ENCODE measurements around the gene KARS1.
A peak's percentile ranks its signal among the peaks of the same experiment; 100 is the strongest.

KARS1 gene

DNA sequence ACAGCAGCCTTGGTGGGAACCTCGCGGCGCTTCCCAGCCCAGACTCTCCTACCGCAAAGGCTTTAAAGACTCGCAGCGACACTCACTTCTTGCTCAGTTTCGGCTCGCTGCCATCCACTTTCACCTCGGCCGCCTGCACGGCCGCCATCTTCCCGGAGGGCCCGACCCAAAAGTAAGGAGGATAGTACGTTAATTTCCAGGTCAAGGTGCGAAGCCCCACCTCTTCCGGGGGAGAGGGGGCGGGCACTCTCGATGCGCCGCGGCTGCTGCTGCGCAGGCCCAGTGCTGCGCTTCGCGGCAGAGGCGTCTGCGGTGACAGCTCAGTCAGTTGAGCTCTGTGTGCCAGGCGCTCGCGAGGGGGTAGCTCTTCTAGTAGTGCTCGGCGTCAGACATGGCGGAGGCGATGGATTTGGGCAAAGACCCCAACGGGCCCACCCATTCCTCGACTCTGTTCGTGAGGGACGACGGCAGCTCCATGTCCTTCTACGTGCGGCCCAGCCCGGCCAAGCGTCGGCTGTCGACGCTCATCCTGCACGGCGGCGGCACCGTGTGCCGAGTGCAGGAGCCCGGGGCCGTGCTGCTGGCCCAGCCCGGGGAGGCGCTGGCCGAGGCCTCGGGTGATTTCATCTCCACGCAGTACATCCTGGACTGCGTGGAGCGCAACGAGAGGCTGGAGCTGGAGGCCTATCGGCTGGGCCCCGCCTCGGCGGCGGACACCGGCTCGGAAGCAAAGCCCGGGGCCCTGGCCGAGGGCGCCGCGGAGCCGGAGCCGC lies at the start of gene KARS1, which contains the start of gene TERF2IP:
Gene KARS1, minus strand, starts transcription at position 174 of the 773 bp plus-strand sequence. Its CDS starts 26 bp downstream, at position 148.
Gene TERF2IP, plus strand, starts transcription at position 282 of the 773 bp plus-strand sequence. Its CDS starts 110 bp downstream, at position 392.
- H3K36me3 ChIP-seq (ENCODE audit: control insufficient read depth in 5 of 5, insufficient read depth in 5 of 5, low read length in 5 of 5), result peaks cover 8 to 12% (median 9%) of the 10 kb centered on the region in 5 donors
- peak within 1 kb of the TSS; percentile 87 to 99 (median 96) for H3K9ac ChIP-seq (ENCODE audit: low read length in 5 of 5)
- H3K27me3 ChIP-seq (ENCODE audit: control insufficient read depth in 5 of 5, insufficient read depth in 4 of 5, low read length in 5 of 5), result no peaks in the 10 kb centered on the region
- peaks cover 9 to 66% (median 62%) of the 10 kb centered on the region in 5 donors for H3K4me1 ChIP-seq (ENCODE audit: control insufficient read depth in 5 of 5, insufficient read depth in 5 of 5, low read length in 5 of 5)
- H3K4me3 ChIP-seq (ENCODE audit: low read depth in 1 of 5, low read length in 5 of 5), result peak within 1 kb of the TSS; percentile 94 to 100 (median 96)
- peak within 1 kb of the TSS; percentile 88 for H3K27ac ChIP-seq (ENCODE audit: low read depth, low read length)
- H3K9me3 ChIP-seq (ENCODE audit: control insufficient read depth in 5 of 5, low read length in 5 of 5), result no peaks in the 10 kb centered on the region

DNA sequence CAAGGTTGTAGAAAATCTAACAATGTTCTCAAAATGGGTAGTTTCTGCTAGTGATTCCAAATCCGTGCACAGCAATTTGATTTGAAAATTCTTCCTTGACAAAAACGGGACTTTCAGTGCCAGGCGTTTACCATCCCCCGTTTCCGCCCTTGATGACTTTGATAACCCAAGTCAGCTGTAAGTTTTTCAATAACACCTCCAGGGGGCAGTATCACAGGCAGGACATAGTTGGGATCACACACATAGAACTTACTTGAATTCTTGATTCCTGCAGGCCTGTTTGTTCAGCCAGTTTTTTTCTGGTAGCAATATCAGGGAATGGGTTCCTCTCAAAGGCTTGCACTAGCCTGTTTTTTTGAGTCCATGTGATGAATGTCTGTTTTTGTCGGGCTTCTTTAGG lies 48.2 kb upstream of the KARS1 start:
- Histone ChIP-seq H3K27ac (ENCODE audit: low read depth, low read length) (no peak overlapping the region), H3K9ac (ENCODE audit: low read length in 5 of 5) (no peak overlapping the region), H3K4me1 (ENCODE audit: control insufficient read depth in 5 of 5, insufficient read depth in 5 of 5, low read length in 5 of 5) (no peaks in the 10 kb centered on the region), H3K9me3 (ENCODE audit: control insufficient read depth in 5 of 5, low read length in 5 of 5) (no peaks in the 10 kb centered on the region), H3K4me3 (ENCODE audit: low read depth in 1 of 5, low read length in 5 of 5) (no peak overlapping the region), H3K36me3 (ENCODE audit: control insufficient read depth in 5 of 5, insufficient read depth in 5 of 5, low read length in 5 of 5) (peaks cover 0 to 2% (median 0%) of the 10 kb centered on the region in 5 donors), H3K27me3 (ENCODE audit: control insufficient read depth in 5 of 5, insufficient read depth in 4 of 5, low read length in 5 of 5) (no peaks in the 10 kb centered on the region)

GRCh38 chr16:75687361-75687760 lies 39.9 kb upstream of the KARS1 start:
- Histone ChIP-seq H3K4me3 (ENCODE audit: low read depth in 1 of 5, low read length in 5 of 5) (no peak overlapping the region), H3K36me3 (ENCODE audit: control insufficient read depth in 5 of 5, insufficient read depth in 5 of 5, low read length in 5 of 5) (no peaks in the 10 kb centered on the region), H3K9ac (ENCODE audit: low read length in 5 of 5) (no peak overlapping the region), H3K27me3 (ENCODE audit: control insufficient read depth in 5 of 5, insufficient read depth in 4 of 5, low read length in 5 of 5) (no peaks in the 10 kb centered on the region), H3K27ac (ENCODE audit: low read depth, low read length) (no peak overlapping the region), H3K9me3 (ENCODE audit: control insufficient read depth in 5 of 5, low read length in 5 of 5) (no peaks in the 10 kb centered on the region), H3K4me1 (ENCODE audit: control insufficient read depth in 5 of 5, insufficient read depth in 5 of 5, low read length in 5 of 5) (no peaks in the 10 kb centered on the region)

GRCh38 chr16:75682308-75682707 lies 34.8 kb upstream of the KARS1 start:
- Histone ChIP-seq H3K9ac (ENCODE audit: low read length in 5 of 5) (no peak overlapping the region), H3K27ac (ENCODE audit: low read depth, low read length) (no peak overlapping the region), H3K36me3 (ENCODE audit: control insufficient read depth in 5 of 5, insufficient read depth in 5 of 5, low read length in 5 of 5) (no peaks in the 10 kb centered on the region), H3K4me3 (ENCODE audit: low read depth in 1 of 5, low read length in 5 of 5) (no peak overlapping the region), H3K4me1 (ENCODE audit: control insufficient read depth in 5 of 5, insufficient read depth in 5 of 5, low read length in 5 of 5) (peaks cover 0 to 9% (median 2%) of the 10 kb centered on the region in 5 donors), H3K27me3 (ENCODE audit: control insufficient read depth in 5 of 5, insufficient read depth in 4 of 5, low read length in 5 of 5) (no peaks in the 10 kb centered on the region), H3K9me3 (ENCODE audit: control insufficient read depth in 5 of 5, low read length in 5 of 5) (no peaks in the 10 kb centered on the region)

GRCh38 chr16:75679366-75679765 lies 31.9 kb upstream of the KARS1 start:
- Histone ChIP-seq H3K9ac (ENCODE audit: low read length in 5 of 5) (no peak overlapping the region), H3K4me3 (ENCODE audit: low read depth in 1 of 5, low read length in 5 of 5) (no peak overlapping the region), H3K27ac (ENCODE audit: low read depth, low read length) (no peak overlapping the region), H3K36me3 (ENCODE audit: control insufficient read depth in 5 of 5, insufficient read depth in 5 of 5, low read length in 5 of 5) (no peaks in the 10 kb centered on the region), H3K9me3 (ENCODE audit: control insufficient read depth in 5 of 5, low read length in 5 of 5) (no peaks in the 10 kb centered on the region), H3K27me3 (ENCODE audit: control insufficient read depth in 5 of 5, insufficient read depth in 4 of 5, low read length in 5 of 5) (no peaks in the 10 kb centered on the region), H3K4me1 (ENCODE audit: control insufficient read depth in 5 of 5, insufficient read depth in 5 of 5, low read length in 5 of 5) (peaks cover 0 to 9% (median 2%) of the 10 kb centered on the region in 5 donors)

- Histone ChIP-seq H3K9me3 (ENCODE audit: control insufficient read depth in 5 of 5, low read length in 5 of 5) (no peaks in the 10 kb centered on the region), H3K27ac (ENCODE audit: low read depth, low read length) (no peak within 1 kb of the TSS), H3K4me3 (ENCODE audit: low read depth in 1 of 5, low read length in 5 of 5) (no peak within 1 kb of the TSS), H3K9ac (ENCODE audit: low read length in 5 of 5) (no peak within 1 kb of the TSS), H3K27me3 (ENCODE audit: control insufficient read depth in 5 of 5, insufficient read depth in 4 of 5, low read length in 5 of 5) (no peaks in the 10 kb centered on the region), H3K4me1 (ENCODE audit: control insufficient read depth in 5 of 5, insufficient read depth in 5 of 5, low read length in 5 of 5) (peaks cover 0 to 9% (median 2%) of the 10 kb centered on the region in 5 donors), H3K36me3 (ENCODE audit: control insufficient read depth in 5 of 5, insufficient read depth in 5 of 5, low read length in 5 of 5) (no peaks in the 10 kb centered on the region)
These were observed 29.4 kb upstream of the KARS1 start, which contains the start of gene CPHXL2 for GRCh38 chr16:75676909-75677308. CPHXL2 (minus strand) TSS chr16:75677009; CDS start chr16:75676999, 10 bp downstream.

- H3K27ac ChIP-seq (ENCODE audit: low read depth, low read length), result no peak overlapping the region
- no peak overlapping the region for H3K9ac ChIP-seq (ENCODE audit: low read length in 5 of 5)
- no peaks in the 10 kb centered on the region for H3K9me3 ChIP-seq (ENCODE audit: control insufficient read depth in 5 of 5, low read length in 5 of 5)
- H3K4me3 ChIP-seq (ENCODE audit: low read depth in 1 of 5, low read length in 5 of 5), result no peak overlapping the region
- no peaks in the 10 kb centered on the region for H3K27me3 ChIP-seq (ENCODE audit: control insufficient read depth in 5 of 5, insufficient read depth in 4 of 5, low read length in 5 of 5)
- H3K36me3 ChIP-seq (ENCODE audit: control insufficient read depth in 5 of 5, insufficient read depth in 5 of 5, low read length in 5 of 5), result no peaks in the 10 kb centered on the region
- peaks cover 0 to under 1% (median 0%) of the 10 kb centered on the region in 5 donors for H3K4me1 ChIP-seq (ENCODE audit: control insufficient read depth in 5 of 5, insufficient read depth in 5 of 5, low read length in 5 of 5)
These were observed 20.0 kb upstream of the KARS1 start for GRCh38 chr16:75667503-75667902.

GRCh38 chr16:75660726-75661302 lies 13.3 kb upstream of the KARS1 start:
- no peaks in the 10 kb centered on the region for H3K9me3 ChIP-seq (ENCODE audit: control insufficient read depth in 5 of 5, low read length in 5 of 5)
- H3K4me3 ChIP-seq (ENCODE audit: low read depth in 1 of 5, low read length in 5 of 5), result no peak overlapping the region
- peaks cover 21 to 38% (median 31%) of the 10 kb centered on the region in 5 donors for H3K36me3 ChIP-seq (ENCODE audit: control insufficient read depth in 5 of 5, insufficient read depth in 5 of 5, low read length in 5 of 5)
- no peak overlapping the region for H3K9ac ChIP-seq (ENCODE audit: low read length in 5 of 5)
- H3K4me1 ChIP-seq (ENCODE audit: control insufficient read depth in 5 of 5, insufficient read depth in 5 of 5, low read length in 5 of 5), result peaks cover 0 to 26% (median 17%) of the 10 kb centered on the region in 5 donors
- peak overlapping the region; percentile 32 for H3K27ac ChIP-seq (ENCODE audit: low read depth, low read length)
- H3K27me3 ChIP-seq (ENCODE audit: control insufficient read depth in 5 of 5, insufficient read depth in 4 of 5, low read length in 5 of 5), result no peaks in the 10 kb centered on the region

- H3K27me3 ChIP-seq (ENCODE audit: control insufficient read depth in 5 of 5, insufficient read depth in 4 of 5, low read length in 5 of 5), result no peaks in the 10 kb centered on the region
- peaks cover 0 to 26% (median 17%) of the 10 kb centered on the region in 5 donors for H3K4me1 ChIP-seq (ENCODE audit: control insufficient read depth in 5 of 5, insufficient read depth in 5 of 5, low read length in 5 of 5)
- no peak overlapping the region for H3K9ac ChIP-seq (ENCODE audit: low read length in 5 of 5)
- H3K9me3 ChIP-seq (ENCODE audit: control insufficient read depth in 5 of 5, low read length in 5 of 5), result no peaks in the 10 kb centered on the region
- no peak overlapping the region for H3K27ac ChIP-seq (ENCODE audit: low read depth, low read length)
- H3K4me3 ChIP-seq (ENCODE audit: low read depth in 1 of 5, low read length in 5 of 5), result no peak overlapping the region
- H3K36me3 ChIP-seq (ENCODE audit: control insufficient read depth in 5 of 5, insufficient read depth in 5 of 5, low read length in 5 of 5), result peaks cover 25 to 43% (median 36%) of the 10 kb centered on the region in 5 donors
These were observed 12.9 kb upstream of the KARS1 start for GRCh38 chr16:75660321-75660720.

DNA sequence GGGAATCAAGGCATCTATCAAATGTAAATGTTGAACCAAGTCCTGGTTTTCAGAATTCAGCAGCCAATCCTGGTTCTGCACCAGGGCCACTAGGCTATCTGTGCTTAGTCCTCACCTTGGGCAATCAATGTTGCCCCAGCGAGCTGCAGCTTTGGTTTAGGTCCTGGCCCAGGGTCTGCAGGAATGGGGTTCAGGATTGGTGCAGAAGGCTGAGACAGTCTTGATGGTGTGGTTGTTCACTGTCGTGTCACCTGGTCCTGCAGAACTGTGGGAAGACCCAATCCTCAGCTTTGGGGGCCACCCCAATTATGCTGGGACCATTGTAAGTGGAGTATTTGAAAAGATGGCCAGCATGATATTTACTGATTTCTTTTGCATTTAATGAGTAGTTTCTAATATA lies 10.7 kb upstream of the KARS1 start:
- no peak overlapping the region for H3K9ac ChIP-seq (ENCODE audit: low read length in 5 of 5)
- H3K27ac ChIP-seq (ENCODE audit: low read depth, low read length), result no peak overlapping the region
- no peak overlapping the region for H3K4me3 ChIP-seq (ENCODE audit: low read depth in 1 of 5, low read length in 5 of 5)
- H3K36me3 ChIP-seq (ENCODE audit: control insufficient read depth in 5 of 5, insufficient read depth in 5 of 5, low read length in 5 of 5), result peaks cover 28 to 55% (median 47%) of the 10 kb centered on the region in 5 donors
- no peaks in the 10 kb centered on the region for H3K9me3 ChIP-seq (ENCODE audit: control insufficient read depth in 5 of 5, low read length in 5 of 5)
- no peaks in the 10 kb centered on the region for H3K27me3 ChIP-seq (ENCODE audit: control insufficient read depth in 5 of 5, insufficient read depth in 4 of 5, low read length in 5 of 5)
- peaks cover 0 to 35% (median 22%) of the 10 kb centered on the region in 5 donors for H3K4me1 ChIP-seq (ENCODE audit: control insufficient read depth in 5 of 5, insufficient read depth in 5 of 5, low read length in 5 of 5)
